HG03575 (cell line): ENCODE measurements around the gene MLLT6.
A peak's percentile ranks its signal among the peaks of the same experiment; 100 is the strongest.

Source experiments
- ATAC-seq: cut with Tn5 transposase; IDR thresholded peaks from one replicate; pipeline ENCODE4 v1.9.1; 2021; ENCODE audit not compliant: unreplicated experiment, insufficient number of reproducible peaks, low FRiP score; ENCODE audit errors: extremely low read depth

The MLLT6 gene

DNA sequence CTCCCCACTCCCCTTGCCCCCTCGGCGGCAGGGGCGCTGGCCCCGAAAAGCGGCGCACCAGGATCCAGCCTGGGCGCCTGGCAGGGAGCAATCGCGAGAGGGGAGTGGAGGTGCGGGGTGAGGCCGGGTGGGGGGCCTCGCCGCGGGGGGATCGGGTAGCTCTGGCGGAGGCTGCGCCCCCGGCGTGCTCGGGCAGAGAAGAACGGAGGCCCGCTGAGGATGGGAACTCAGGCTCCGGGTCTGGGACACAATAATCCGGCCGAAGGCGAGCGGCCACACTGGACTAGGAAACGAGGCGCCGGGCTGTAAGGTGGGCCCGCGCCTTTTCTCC is 43.8 kb downstream of the MLLT6 start:
- no peak for ATAC-seq

DNA sequence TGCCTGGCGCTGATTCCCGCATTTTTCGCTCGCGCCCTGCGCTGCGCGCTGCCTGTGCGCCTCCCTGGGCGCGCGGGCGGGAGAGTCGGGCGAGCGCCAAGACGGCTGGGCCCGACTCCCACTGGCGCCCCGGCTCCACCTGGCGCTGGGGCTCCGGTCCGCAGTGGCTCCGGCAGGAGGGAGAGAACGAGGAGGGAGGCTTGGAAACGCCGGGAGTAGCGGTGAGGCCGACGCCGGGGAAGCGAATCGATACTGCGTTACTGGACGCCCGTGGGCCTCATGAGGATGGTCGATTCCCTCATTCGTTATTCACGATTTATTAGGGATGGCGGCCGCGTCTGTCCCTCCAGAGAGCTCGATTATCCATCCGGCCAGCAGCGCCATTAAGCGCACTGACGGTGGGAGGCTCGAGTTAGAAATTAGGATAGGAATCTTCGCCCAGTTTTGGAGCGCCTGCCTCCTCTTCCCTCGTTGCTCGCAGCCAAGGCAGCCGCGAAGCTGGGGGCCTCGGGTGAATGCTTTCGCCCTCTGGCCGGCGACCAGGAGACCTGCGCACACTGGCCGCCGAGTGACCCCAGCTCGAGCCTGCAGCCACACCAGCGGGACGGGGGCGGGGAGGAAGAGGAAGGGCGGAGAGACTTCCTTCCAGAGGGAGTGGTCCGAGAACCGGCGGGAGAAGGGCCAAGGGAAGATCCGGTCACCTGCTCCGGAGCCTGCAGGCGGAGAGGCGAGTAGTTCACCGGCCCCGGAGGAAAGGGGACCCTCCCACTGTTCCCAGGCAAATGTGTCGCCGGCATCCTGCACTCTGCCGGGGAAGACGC is 44.4 kb downstream of the MLLT6 start:
- ATAC-seq = no peak

DNA sequence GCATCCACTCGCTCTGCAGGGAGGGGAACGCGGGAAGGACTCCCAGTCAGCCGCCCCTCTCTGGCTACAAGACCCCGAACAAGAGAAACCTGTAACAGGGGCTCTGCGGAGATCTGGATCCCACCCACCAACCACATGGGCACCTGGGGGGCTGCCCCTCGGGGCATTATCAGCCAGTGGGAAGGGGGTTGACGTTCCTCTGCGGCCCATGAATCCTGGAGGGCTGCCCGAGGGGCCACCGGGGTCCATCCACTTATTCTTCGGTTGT is 44.9 kb downstream of the MLLT6 start:
- ATAC-seq = no peak

DNA sequence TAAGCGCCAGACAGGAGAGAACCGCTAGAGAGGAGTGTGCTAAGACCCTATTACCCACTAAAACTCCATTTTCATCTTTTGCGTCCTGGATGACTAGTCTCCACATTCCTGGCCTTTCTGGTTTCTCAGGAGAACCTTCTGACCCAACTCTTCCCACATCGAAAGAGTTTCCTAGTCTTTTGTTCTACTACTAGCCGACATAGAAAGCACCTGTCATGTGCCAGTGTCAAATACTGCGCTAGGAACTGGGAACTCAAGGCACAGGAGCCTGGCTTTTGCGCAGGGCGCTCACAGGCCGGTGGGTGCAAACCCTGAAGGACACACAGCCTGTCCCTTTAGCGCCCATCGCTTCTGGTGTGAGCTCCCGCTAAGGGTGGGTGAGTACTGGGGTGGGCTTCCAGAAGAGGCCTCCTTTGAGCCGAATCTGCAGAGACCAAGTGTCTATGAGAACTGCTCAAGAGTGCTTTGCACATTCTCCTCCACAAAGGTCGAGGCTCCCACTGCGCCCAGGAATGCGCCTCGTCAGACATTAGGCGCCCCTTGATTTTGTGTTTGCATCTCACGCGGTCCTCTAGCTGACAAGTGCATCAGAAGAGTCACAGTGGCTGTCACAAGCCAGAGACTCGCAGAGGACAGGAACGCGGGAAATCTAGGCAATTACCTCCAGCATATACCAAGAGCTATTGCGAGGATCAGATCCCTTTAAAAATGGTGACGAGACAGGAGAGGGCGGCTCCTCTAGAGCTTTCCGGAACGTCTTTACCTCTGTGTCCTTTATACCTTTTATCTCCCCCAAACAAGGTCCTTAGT is 45.4 kb downstream of the MLLT6 start:
- ATAC-seq = no peak

DNA sequence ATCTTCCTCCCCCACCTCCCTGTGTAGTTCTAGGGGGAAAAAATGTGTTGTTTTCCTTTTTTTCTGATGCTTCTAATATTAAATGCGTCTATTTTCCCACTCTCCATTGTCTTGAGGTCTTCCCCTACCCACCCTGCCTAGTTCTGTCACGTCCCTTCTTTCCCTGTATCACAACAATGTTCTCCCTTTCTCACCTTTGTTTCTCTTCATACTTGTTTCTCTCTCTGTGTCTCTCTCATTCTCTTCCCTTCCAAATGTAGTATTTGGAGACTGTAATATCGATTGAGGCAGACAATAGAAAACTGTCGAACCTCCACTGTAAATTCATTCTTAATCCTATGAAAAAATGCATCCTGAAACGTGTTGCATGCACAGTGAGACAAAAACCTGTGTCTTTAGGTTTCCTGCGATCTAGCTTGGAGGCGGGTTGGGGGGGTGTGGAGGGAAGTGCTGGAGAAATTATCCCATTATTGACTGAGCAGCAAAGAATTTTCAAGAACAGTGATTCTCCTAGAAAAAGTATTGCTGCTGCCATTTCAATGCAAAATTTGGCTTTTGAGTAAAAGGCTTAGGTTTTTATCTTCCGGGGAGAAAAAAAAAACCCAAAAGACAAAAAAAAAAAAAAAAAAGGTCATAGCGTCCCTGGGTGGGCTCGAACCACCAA is 46.2 kb downstream of the MLLT6 start:
- ATAC-seq = no peak

DNA sequence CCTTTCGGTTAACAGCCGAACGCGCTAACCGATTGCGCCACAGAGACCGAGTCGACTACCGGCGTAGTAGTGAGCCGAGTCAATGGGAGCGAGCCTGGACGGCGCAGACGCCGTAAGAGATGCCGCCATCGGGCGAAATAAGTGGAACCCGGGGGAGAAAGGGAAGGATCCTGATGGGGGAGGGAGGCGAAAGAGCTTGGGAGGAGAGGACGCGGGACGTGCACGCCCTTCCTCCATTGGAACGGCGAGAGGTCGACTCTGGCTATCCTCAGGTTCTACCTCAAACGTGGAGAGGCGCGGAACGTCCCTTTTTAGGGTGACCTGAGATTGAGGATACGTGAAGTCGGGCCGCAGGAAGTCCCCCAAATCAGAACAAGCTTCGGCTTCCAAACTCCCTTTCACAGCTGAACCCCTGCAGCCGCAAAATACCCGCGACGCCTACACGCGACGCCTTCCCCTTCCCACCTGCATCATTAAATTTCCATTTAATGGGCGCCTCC is 46.8 kb downstream of the MLLT6 start:
- no peak for ATAC-seq

DNA sequence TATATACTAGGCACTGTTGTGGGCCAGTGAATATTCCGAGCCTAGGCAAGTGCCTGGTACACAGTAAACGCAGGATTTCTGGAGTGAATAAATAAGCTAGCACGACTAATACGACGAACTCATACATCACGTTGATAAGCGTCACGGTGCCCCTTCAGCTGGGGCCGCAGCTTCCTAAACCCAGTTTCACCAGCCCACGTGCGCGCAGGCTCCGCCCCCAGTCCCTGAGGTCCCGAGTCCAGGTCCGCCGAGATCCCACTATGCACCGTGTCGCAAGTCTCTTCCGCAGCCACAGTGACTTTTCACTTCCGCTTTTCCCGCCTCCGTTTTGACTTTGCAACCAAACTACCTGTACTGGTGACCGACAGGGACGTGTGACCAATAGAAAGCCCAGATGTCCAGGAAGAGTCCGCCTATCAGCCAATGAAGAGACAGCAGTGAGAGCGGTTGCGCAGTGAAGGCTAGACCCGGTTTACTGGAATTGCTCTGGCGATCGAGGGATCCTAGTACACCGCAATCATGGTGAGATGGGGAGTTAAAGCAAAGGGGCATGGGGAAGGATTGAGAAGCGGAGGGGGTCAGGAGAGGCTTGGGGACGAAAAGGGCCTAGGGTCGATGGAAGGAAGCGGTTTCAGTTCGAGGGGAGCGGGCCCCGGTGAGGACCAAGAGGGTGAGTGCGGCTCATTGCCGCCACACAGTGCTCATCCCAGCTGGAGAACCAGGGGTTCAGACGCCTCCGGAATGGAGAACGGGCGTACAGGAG is 47.4 kb downstream of the MLLT6 start, which contains the start of gene PSMB3:
Gene PSMB3, plus strand, starts transcription at position 434 of the 763 bp plus-strand sequence. Its CDS starts 86 bp downstream, at position 520.
- ATAC-seq = peak; percentile 45

DNA sequence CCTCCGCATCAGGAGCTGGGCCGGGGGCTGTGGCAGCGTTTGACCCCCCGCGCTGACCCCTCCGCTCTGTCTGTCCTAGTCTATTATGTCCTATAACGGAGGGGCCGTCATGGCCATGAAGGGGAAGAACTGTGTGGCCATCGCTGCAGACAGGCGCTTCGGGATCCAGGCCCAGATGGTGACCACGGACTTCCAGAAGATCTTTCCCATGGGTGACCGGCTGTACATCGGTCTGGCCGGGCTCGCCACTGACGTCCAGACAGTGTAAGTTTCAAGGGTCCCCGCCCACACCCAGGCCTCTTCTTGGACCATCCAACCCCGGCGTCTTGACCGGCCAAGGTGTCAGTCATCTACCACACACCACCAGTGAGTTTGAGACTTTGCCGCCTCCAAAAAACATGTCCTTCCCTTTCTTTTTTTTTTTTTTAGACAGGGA is 48.0 kb downstream of the MLLT6 start:
- no peak for ATAC-seq

DNA sequence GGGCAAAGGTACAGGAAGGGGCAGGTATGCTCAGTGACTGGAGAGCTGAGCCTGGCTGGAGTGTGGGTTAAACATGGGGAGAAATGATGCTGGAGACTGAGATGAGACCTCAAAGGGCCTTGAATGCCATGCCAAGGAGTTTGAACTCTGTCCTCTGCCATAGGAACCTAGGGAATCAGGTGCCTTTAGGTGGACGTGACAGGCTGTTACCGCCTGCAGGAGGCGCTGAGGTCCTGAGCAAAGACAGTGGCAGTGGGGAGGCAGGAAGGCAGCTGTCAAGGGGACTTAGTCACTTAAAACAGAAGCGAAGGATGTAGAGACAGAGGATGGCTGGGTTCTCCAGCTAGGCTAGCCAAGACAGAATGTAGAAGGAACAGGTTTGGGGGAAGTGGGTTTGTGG is 56.5 kb downstream of the MLLT6 start:
- no peak for ATAC-seq

DNA sequence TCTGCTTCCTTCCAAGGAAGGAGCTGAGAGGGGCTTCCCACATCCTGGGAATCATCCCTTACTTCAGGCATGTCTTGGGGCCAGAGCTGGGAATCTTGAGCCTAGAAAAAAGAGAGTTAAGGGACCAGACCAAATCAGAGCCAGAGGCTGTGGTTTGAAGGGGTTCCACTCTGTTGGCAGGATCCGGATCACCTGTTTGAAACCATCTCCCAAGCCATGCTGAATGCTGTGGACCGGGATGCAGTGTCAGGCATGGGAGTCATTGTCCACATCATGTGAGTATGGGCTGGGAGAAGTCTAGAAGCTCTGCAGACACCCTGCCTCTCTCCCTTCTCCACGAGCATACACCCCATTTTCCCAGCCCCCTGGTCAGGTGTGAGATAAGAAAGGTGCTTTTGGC is 57.2 kb downstream of the MLLT6 start:
- no peak for ATAC-seq

DNA sequence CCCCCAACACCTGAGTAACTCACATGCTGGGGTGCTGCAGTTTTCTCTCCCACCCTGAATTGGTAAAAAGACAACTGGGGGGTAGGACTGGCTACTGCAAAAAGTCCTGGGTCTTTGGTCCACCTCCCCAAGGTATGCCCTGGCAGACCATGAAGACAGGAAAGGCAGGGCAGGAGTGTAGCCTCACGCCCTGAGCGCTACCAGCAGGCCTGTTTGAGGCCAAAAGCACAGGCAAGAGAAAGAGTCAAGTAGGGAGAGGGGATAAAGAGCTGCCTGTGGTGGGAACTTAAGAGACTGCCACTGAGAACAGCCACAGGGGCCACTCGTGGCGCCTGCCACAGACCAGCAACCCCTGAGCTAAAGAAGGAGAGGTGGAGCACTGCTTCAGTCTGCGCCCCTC is 61.3 kb downstream of the MLLT6 start:
- ATAC-seq = no peak

DNA sequence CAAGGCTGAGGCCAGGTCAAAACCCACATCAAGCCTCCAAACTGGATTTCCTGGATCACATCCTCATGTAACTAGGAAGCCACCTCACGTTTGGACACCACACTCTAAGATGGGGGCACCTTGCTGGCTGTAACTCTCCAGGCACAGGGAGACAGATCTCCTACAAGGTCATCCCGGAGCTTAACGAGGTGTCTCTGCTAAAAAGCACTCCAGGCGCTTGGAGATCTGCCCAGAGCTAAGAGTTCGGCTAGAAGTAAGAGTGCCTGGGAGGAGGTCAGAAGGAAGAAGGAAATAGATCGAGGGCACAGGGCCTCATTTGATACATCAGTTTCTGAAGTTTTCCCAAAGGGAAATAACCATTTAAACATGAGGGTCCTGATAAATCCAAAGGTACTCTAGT is 63.3 kb downstream of the MLLT6 start:
- ATAC-seq = no peak

DNA sequence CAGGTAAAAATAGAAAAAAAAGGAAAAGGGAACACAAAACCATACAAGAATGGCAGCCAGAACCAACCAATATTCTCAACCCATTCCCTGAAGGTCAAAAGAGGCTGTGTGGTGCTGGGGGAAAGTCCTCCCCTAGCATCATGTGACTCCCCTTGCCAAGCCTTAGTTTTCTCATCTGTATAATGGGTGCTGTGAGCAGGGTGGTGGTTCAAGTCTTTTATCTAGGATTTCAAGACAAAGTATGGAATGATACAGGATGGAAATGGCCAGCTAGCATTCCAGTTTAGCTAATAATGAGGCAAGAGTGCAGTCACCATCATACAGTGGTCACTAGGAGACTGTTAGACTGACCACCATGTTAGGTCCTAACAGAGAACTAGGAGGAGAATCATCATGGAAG is 68.2 kb downstream of the MLLT6 start:
- no peak for ATAC-seq

DNA sequence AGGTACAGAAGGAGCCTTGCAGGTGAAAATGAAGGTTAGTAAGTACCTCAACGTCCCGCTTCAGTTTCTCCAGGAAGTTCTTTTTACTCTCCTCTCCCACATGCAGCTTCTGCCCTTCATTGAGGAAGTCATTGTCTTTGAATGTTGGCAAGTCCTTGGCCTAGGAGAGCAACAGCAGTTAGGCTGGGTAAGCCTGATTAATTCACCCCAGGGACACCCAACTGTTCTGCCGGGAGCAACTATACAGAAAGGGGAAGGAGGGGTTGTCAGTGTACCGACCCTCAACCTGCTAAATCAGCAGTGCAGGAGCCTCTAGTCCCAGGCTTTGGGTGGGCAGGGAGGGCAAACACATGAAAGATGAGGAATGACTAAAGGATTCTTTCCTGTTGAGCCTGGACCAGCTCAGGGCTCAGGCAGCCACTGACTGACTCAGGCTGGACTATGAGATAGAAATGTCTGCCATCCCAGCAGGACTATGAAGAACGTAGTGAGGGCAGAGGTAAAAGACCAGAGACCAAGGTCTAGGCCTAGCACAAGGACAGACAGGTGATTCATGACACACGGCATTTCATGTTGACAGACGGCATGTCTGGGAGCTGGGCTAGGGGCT is 72.7 kb downstream of the MLLT6 start:
- no peak for ATAC-seq
